Measurements from ENCODE around the gene RASSF4. TPM values are rescaled to one million over a fixed set of nuclear protein-coding genes. Genes with fewer than 3 reads are reported as not detected.

Gene RASSF4
- total and polyA plus RNA-seq, 4 donors = 8.2 to 26.9 (median 12.4) TPM

DNA sequence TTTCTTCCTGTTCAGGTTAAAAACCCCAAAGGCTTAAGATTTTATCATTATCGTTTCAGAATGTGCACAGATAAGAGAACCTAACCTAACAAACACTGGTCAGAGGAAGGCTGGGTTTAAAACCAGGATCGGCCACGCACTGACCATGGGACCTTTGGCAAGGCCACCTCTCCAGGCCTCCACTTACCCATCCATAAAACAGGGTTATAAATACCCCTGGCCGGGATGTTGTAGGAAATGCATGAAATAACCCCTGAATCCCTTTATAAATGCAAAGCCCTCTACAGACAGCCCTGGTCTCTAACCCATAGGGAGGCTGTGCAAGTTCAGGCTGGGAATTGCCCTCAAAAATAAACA is 18.6 kb downstream of the RASSF4 start:
- DNase-seq (ENCODE audit: low spot score) = no peak

More for the DNA sequence above, 18.6 kb downstream of the RASSF4 start:
- Histone ChIP-seq H3K27ac (ENCODE audit: low read depth in 1 of 2, low read length in 2 of 2) (peak overlapping the region; percentile 91 to 94), H3K9me3 (ENCODE audit: control insufficient read depth in 4 of 4, low read length in 3 of 4) (no peaks in the 10 kb centered on the region), H3K36me3 (ENCODE audit: control insufficient read depth in 4 of 4, insufficient read depth in 3 of 4, low read depth in 1 of 4, low read length in 3 of 4) (peaks cover 0 to 5% (median under 1%) of the 10 kb centered on the region in 4 donors), H3K27me3 (ENCODE audit: control insufficient read depth in 4 of 4, insufficient read depth in 4 of 4, low read length in 3 of 4) (no peaks in the 10 kb centered on the region), H3K9ac (ENCODE audit: low read depth in 1 of 2, low read length in 2 of 2) (peak overlapping the region; percentile 92 to 95), H3K4me1 (ENCODE audit: control insufficient read depth in 4 of 4, insufficient read depth in 4 of 4, low read length in 3 of 4) (peaks cover 24 to 57% (median 48%) of the 10 kb centered on the region in 4 donors), H3K4me3 (ENCODE audit: low read depth in 1 of 3, low read length in 3 of 3) (peak overlapping the region; percentile 68 to 90 (median 88))
- TF ChIP-seq, protein P1, sequence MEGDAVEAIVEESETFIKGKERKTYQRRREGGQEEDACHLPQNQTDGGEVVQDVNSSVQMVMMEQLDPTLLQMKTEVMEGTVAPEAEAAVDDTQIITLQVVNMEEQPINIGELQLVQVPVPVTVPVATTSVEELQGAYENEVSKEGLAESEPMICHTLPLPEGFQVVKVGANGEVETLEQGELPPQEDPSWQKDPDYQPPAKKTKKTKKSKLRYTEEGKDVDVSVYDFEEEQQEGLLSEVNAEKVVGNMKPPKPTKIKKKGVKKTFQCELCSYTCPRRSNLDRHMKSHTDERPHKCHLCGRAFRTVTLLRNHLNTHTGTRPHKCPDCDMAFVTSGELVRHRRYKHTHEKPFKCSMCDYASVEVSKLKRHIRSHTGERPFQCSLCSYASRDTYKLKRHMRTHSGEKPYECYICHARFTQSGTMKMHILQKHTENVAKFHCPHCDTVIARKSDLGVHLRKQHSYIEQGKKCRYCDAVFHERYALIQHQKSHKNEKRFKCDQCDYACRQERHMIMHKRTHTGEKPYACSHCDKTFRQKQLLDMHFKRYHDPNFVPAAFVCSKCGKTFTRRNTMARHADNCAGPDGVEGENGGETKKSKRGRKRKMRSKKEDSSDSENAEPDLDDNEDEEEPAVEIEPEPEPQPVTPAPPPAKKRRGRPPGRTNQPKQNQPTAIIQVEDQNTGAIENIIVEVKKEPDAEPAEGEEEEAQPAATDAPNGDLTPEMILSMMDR (IDR thresholded peaks at IDR 0.05; ENCODE audit: low read depth, low read length, missing input control) = no peak
- TF ChIP-seq GABPA (IDR thresholded peaks at IDR 0.05 in 1 of 2, conservative IDR thresholded peaks at IDR 0.05 in 1 of 2) = no peak
- TF ChIP-seq HNF4A (conservative IDR thresholded peaks at IDR 0.05) = no peak
- no peak for TF ChIP-seq FOXA2 (IDR thresholded peaks at IDR 0.05)
- TF ChIP-seq YY1 (IDR thresholded peaks at IDR 0.05) = no peak
- TF ChIP-seq SP1 (IDR thresholded peaks at IDR 0.05) = no peak
- TF ChIP-seq HNF4G (IDR thresholded peaks at IDR 0.05) = no peak
- no peak for TF ChIP-seq RXRA (IDR thresholded peaks at IDR 0.05)
- TF ChIP-seq, protein P2, sequence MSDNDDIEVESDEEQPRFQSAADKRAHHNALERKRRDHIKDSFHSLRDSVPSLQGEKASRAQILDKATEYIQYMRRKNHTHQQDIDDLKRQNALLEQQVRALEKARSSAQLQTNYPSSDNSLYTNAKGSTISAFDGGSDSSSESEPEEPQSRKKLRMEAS (IDR thresholded peaks at IDR 0.05) = no peak
- no peak for TF ChIP-seq JUND (IDR thresholded peaks at IDR 0.05)
- TF ChIP-seq, protein P3, sequence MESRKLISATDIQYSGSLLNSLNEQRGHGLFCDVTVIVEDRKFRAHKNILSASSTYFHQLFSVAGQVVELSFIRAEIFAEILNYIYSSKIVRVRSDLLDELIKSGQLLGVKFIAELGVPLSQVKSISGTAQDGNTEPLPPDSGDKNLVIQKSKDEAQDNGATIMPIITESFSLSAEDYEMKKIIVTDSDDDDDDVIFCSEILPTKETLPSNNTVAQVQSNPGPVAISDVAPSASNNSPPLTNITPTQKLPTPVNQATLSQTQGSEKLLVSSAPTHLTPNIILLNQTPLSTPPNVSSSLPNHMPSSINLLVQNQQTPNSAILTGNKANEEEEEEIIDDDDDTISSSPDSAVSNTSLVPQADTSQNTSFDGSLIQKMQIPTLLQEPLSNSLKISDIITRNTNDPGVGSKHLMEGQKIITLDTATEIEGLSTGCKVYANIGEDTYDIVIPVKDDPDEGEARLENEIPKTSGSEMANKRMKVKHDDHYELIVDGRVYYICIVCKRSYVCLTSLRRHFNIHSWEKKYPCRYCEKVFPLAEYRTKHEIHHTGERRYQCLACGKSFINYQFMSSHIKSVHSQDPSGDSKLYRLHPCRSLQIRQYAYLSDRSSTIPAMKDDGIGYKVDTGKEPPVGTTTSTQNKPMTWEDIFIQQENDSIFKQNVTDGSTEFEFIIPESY (IDR thresholded peaks at IDR 0.05) = no peak
- no peak for TF ChIP-seq TAF1 (conservative IDR thresholded peaks at IDR 0.05)
- no peak for TF ChIP-seq FOXA1 (IDR thresholded peaks at IDR 0.05)
- TF ChIP-seq, protein P4, sequence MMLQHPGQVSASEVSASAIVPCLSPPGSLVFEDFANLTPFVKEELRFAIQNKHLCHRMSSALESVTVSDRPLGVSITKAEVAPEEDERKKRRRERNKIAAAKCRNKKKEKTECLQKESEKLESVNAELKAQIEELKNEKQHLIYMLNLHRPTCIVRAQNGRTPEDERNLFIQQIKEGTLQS (IDR thresholded peaks at IDR 0.05) = no peak
- no peak for TF ChIP-seq RAD21 (IDR thresholded peaks at IDR 0.05)
- TF ChIP-seq, protein P5, sequence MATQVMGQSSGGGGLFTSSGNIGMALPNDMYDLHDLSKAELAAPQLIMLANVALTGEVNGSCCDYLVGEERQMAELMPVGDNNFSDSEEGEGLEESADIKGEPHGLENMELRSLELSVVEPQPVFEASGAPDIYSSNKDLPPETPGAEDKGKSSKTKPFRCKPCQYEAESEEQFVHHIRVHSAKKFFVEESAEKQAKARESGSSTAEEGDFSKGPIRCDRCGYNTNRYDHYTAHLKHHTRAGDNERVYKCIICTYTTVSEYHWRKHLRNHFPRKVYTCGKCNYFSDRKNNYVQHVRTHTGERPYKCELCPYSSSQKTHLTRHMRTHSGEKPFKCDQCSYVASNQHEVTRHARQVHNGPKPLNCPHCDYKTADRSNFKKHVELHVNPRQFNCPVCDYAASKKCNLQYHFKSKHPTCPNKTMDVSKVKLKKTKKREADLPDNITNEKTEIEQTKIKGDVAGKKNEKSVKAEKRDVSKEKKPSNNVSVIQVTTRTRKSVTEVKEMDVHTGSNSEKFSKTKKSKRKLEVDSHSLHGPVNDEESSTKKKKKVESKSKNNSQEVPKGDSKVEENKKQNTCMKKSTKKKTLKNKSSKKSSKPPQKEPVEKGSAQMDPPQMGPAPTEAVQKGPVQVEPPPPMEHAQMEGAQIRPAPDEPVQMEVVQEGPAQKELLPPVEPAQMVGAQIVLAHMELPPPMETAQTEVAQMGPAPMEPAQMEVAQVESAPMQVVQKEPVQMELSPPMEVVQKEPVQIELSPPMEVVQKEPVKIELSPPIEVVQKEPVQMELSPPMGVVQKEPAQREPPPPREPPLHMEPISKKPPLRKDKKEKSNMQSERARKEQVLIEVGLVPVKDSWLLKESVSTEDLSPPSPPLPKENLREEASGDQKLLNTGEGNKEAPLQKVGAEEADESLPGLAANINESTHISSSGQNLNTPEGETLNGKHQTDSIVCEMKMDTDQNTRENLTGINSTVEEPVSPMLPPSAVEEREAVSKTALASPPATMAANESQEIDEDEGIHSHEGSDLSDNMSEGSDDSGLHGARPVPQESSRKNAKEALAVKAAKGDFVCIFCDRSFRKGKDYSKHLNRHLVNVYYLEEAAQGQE (IDR thresholded peaks at IDR 0.05) = no peak
- TF ChIP-seq EGR1 (IDR thresholded peaks at IDR 0.05; ENCODE audit: low read depth in 2 of 2) = no peak
- TF ChIP-seq NR2F2 (IDR thresholded peaks at IDR 0.05) = no peak
- WGBS = 8% methylated on average over 4 of the region's 4 CpGs
